ENCODE measurements around the gene TMEM126A. TPM values are rescaled to one million over a fixed set of nuclear protein-coding genes. Genes with fewer than 3 reads are reported as not detected.

The TMEM126A gene
- total and polyA plus RNA-seq, 2 experiments from 2014 or later: 24.7 to 71.1 TPM

GRCh38 chr11:85664615-85665481 lies 17.1 kb downstream of the TMEM126A start, which contains the start of gene CREBZF:
CREBZF (minus strand) TSS chr11:85665129; CDS start chr11:85664875, 254 bp downstream.
- Mint-ChIP-seq H3K27ac (peak within 1 kb of the TSS; percentile 99), H3K9me3 (no peaks in the 10 kb centered on the region), H3K27me3 (ENCODE audit: insufficient read depth, low read depth, poor library complexity) (peaks cover 14% of the 10 kb centered on the region), H3K36me3 (ENCODE audit: low read depth) (peaks cover 40% of the 10 kb centered on the region), H3K4me1 (peaks cover 24% of the 10 kb centered on the region), H3K4me3 (peak within 1 kb of the TSS; percentile 100)
- peak within 1 kb of the TSS; percentile 91 for H3K4me2 ChIP-seq
- H3K9me2 ChIP-seq (ENCODE audit: insufficient read depth): no peaks in the 10 kb centered on the region
- H2AFZ ChIP-seq: peak within 1 kb of the TSS; percentile 14; the same call in 1 of the 2 replicates
- no peaks in the 10 kb centered on the region for H3K27me3 ChIP-seq (ENCODE audit: insufficient read depth)
- peaks cover 12% of the 10 kb centered on the region; the same call in 1 of the 2 replicates for H3K36me3 ChIP-seq (ENCODE audit: insufficient read depth)
- DNase-seq (ENCODE audit: low spot score): peak; percentile 97
- H3K4me1 ChIP-seq (ENCODE audit: insufficient read depth): 0 out of 2 replicates have a peak, but pooled peaks cover 3% of the 10 kb centered on the region
- peak within 1 kb of the TSS; percentile 92 for H3K27ac ChIP-seq (ENCODE audit: low read depth)
- TF ChIP-seq REST (IDR thresholded peaks at IDR 0.05; ENCODE audit: unreplicated experiment): no peak
- no peak for TF ChIP-seq ZNF331 (CRISPR knock-in tag; IDR thresholded peaks at IDR 0.05; ENCODE audit: low read depth)
- TF ChIP-seq CREB1 (CRISPR knock-in tag; IDR thresholded peaks at IDR 0.05; ENCODE audit: low read depth): peak; percentile 80
- TF ChIP-seq POLR2AphosphoS5 (IDR thresholded peaks at IDR 0.05; ENCODE audit: low read depth): peak; percentile 95
- ATAC-seq: peak; percentile 92
- peaks cover 49% of the 10 kb centered on the region for H3K79me2 ChIP-seq (replicated peaks; ENCODE audit: insufficient read depth)
- H4K20me1 ChIP-seq (replicated peaks; ENCODE audit: insufficient read depth): peaks cover 26% of the 10 kb centered on the region
- no peaks in the 10 kb centered on the region for H3F3A ChIP-seq (replicated peaks; ENCODE audit: low read depth)
- peak within 1 kb of the TSS; percentile 74 for H3K4me3 ChIP-seq

GRCh38 chr11:85665733-85666132 lies 18.0 kb downstream of the TMEM126A start:
- Histone ChIP-seq H3K9me2 (ENCODE audit: insufficient read depth) (no peaks in the 10 kb centered on the region), H3K27me3 (ENCODE audit: insufficient read depth) (no peaks in the 10 kb centered on the region), H3F3A (replicated peaks; ENCODE audit: low read depth) (no peaks in the 10 kb centered on the region), H3K27ac (ENCODE audit: low read depth) (peak overlapping the region; percentile 92; the same call in 1 of the 2 replicates), H3K4me3 (no peak overlapping the region), H4K20me1 (replicated peaks; ENCODE audit: insufficient read depth) (peaks cover 26% of the 10 kb centered on the region), H3K4me1 (ENCODE audit: insufficient read depth) (0 out of 2 replicates have a peak, but pooled peaks cover 3% of the 10 kb centered on the region), H3K36me3 (ENCODE audit: insufficient read depth) (peaks cover 7% of the 10 kb centered on the region; the same call in 1 of the 2 replicates), H3K79me2 (replicated peaks; ENCODE audit: insufficient read depth) (peaks cover 40% of the 10 kb centered on the region), H2AFZ (peak overlapping the region; percentile 14; the same call in 1 of the 2 replicates), H3K4me2 (0 out of 2 replicates have a peak overlapping the region, but pooled peaks have one; percentile 69)
- H3K36me3 Mint-ChIP-seq (ENCODE audit: low read depth): peaks cover 31% of the 10 kb centered on the region
- no peak for TF ChIP-seq REST (IDR thresholded peaks at IDR 0.05; ENCODE audit: unreplicated experiment)
- TF ChIP-seq EZH2phosphoT487 (IDR thresholded peaks at IDR 0.05; ENCODE audit: unreplicated experiment): no peak
- TF ChIP-seq CREB1 (CRISPR knock-in tag; IDR thresholded peaks at IDR 0.05; ENCODE audit: low read depth): no peak
- TF ChIP-seq NANOG (IDR thresholded peaks at IDR 0.05; ENCODE audit: borderline replicate concordance): no peak
- TF ChIP-seq STAT1 (IDR thresholded peaks at IDR 0.05; ENCODE audit: unreplicated experiment): no peak
- TF ChIP-seq POLR2AphosphoS5 (IDR thresholded peaks at IDR 0.05; ENCODE audit: low read depth): no peak
- no peak for TF ChIP-seq EZH2 (IDR thresholded peaks at IDR 0.05; ENCODE audit: low read depth, unreplicated experiment)
- peak overlapping the region; percentile 89 for H3K27ac Mint-ChIP-seq
- peaks cover 16% of the 10 kb centered on the region for H3K27me3 Mint-ChIP-seq (ENCODE audit: insufficient read depth, low read depth, poor library complexity)
- DNase-seq (ENCODE audit: low spot score): no peak
- ATAC-seq: no peak
- peaks cover 17% of the 10 kb centered on the region for H3K4me1 Mint-ChIP-seq
- 0 out of 3 replicates have a peak, but pooled peaks cover 4% of the 10 kb centered on the region for H3K9me3 Mint-ChIP-seq
- H3K4me3 Mint-ChIP-seq: no peak overlapping the region; the same call in 2 of the 3 replicates

All from GM23338 (cell line).